K562 (cell line): ENCODE results near the gene ATP7B. TPM values are rescaled to one million over a fixed set of nuclear protein-coding genes. Genes with fewer than 3 reads are reported as not detected.

Experiments used
- ARID4B ChIP-seq: sonication (generic); formaldehyde crosslinking; IDR thresholded peaks from 2 replicates; pipeline ENCODE4 v1.8.0; 2022; ENCODE audit warnings: mild to moderate bottlenecking, missing genetic modification reagents
- ATF4 ChIP-seq: fragments of 450-650 bp; formaldehyde crosslinking; IDR thresholded peaks from 2 replicates; pipeline ENCODE4 v1.4.0; 2022; ENCODE audit warnings: mild to moderate bottlenecking, moderate library complexity
- E2F3 ChIP-seq: fragments of 250-450 bp; sonication (Bioruptor Pico); IDR thresholded peaks from 2 replicates; pipeline ENCODE4 v1.4.0; 2020; ENCODE audit warnings: mild to moderate bottlenecking
- E4F1 ChIP-seq: fragments of 250-450 bp; sonication (Bioruptor Pico); IDR thresholded peaks from 2 replicates; pipeline ENCODE4 v1.5.0; 2021; ENCODE audit warnings: mild to moderate bottlenecking, borderline replicate concordance
- MAX ChIP-seq: sonication (generic); formaldehyde crosslinking; IDR thresholded peaks from 2 replicates; pipeline ENCODE4 v1.9.0; 2022; ENCODE audit warnings: mild to moderate bottlenecking, missing genetic modification reagents
- POLR2H ChIP-seq: IDR thresholded peaks from 2 replicates; pipeline ENCODE4 v1.6.1; 2016; ENCODE audit warnings: missing genetic modification characterization, low read depth, mild to moderate bottlenecking, control low read depth, missing compliant biosample characterization, moderate library complexity
- RBM17 ChIP-seq: fragments of 200-400 bp; formaldehyde crosslinking; IDR thresholded peaks from 2 replicates; pipeline ENCODE4 v1.6.1; 2017; ENCODE audit warnings: low read depth, mild to moderate bottlenecking, low read length, borderline replicate concordance
- RBM34 ChIP-seq: fragments of 200-400 bp; formaldehyde crosslinking; IDR thresholded peaks from 2 replicates; pipeline ENCODE4 v1.6.1; 2018; ENCODE audit warnings: low read length, borderline replicate concordance; ENCODE audit not compliant: insufficient read depth
- SMARCA5 ChIP-seq: fragments of 450-650 bp; IDR thresholded peaks from 2 replicates; pipeline ENCODE4 v1.6.1; 2016
- ZNF583 ChIP-seq: fragments of 250-450 bp; sonication (Bioruptor Pico); IDR thresholded peaks from 2 replicates; pipeline ENCODE4 v1.4.0; 2020
- ZNF609 ChIP-seq: sonication (generic); formaldehyde crosslinking; IDR thresholded peaks from 2 replicates; pipeline ENCODE4 v1.8.1; 2023; ENCODE audit warnings: missing genetic modification reagents, mild to moderate bottlenecking, borderline replicate concordance
- polyA plus RNA-seq, 8 experiments: library from polyadenylated mRNA; depleted of rRNA in 4 of 8; stranded (reverse) in 5 of 8; unstranded in 3 of 8; fragments of >200 nt; fragmentation: Nextera tagmentation in 2 of 8; fragmentation: Illumina TruSeq in 1 of 8; extraction: Ambion mirVana in 2 of 8; extraction: Trizol in 1 of 8; gene quantifications; 2 replicates each; pipeline versions ENCODE4 v1.2.1 to v1.2.3, GENCODE V29; 2011 to 2014; ENCODE audit warnings: inconsistent platforms in 1 of 8, missing spikeins in 1 of 8
- total RNA-seq, 7 experiments: library from RNA; depleted of rRNA in 6 of 7; stranded (reverse); fragments of >200 nt in 6 of 7; fragmentation: Illumina TruSeq in 2 of 7; extraction: Trizol in 2 of 7; gene quantifications; 2 replicates each; pipeline versions ENCODE4 v1.2.1 to v1.2.3, GENCODE V29; 2011 to 2021; ENCODE audit warnings: low replicate concordance in 1 of 7

The ATP7B gene
- total and polyA plus RNA-seq, 9 of the 15 experiments (the other 6 are each of a cell fraction or from before 2014, with no cell fraction given) = 1.1 to 20.4 (median 8.5) TPM

GRCh38 chr13:52011632-52012511 is 622 bp upstream of the ATP7B start, which contains the start of gene ALG11 (continued):
- TF ChIP-seq ZNF609 (CRISPR knock-in tag) (no peak), E2F3 (CRISPR knock-in tag) (no peak), E4F1 (CRISPR knock-in tag) (no peak), RBM34 (0 out of 2 replicates have a peak, but pooled peaks have one; percentile 40), ATF4 (CRISPR knock-in tag) (no peak), SMARCA5 (no peak), MAX (CRISPR knock-in tag) (no peak), POLR2H (tag) (no peak), ARID4B (CRISPR knock-in tag) (peak; percentile 65; the same call in 1 of the 2 replicates), RBM17 (no peak), ZNF583 (CRISPR knock-in tag) (no peak)
